Measurements from ENCODE around the gene ADAM15.

- TF ChIP-seq CTCF (IDR thresholded peaks at IDR 0.05), result no peak
- no peak for TF ChIP-seq REST (IDR thresholded peaks at IDR 0.05; ENCODE audit: insufficient read depth in 1 of 2, low read depth in 2 of 2, low read length in 1 of 2)
Observed at GRCh38 chr1:155085504-155086127, 34.5 kb downstream of the ADAM15 start.
